Stimulated activated CD8-positive, alpha-beta memory T cell treated with anti-CD3 and anti-CD28 coated beads, Interleukin-7, amount 100 ng/mL, for 48 hours (primary cell): ENCODE results near the gene LCN9.

Experiments
- DNase-seq, 2 donors: peaks; one replicate each; pipeline ENCODE4 v3.0.0-alpha.2; 2020; ENCODE audit warnings: low read depth in 1 of 2; ENCODE audit errors: extremely low read depth in 1 of 2

LCN9 gene

GRCh38 chr9:135715056-135715595, 52.0 kb downstream of the LCN9 start:
- DNase-seq = no peak

DNA sequence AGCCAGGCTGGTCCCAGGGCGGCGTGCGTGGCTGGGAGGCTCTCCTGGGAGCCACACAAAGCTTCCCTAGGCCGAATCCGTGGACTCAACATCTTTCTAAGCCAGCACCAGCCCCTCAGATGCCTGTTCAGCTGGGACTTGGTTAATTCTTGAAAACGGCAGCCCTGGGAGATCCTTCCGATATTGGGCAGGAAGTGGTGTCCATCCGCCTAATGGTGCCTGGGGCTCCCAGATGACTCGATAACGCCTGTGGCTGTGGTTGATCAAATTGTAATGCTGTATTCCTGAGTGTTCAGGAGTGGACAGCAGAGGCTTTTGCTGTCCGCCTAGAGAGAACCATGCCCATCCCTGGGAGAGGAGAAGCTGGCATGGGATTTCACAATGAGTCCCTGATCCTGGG, 52.9 kb downstream of the LCN9 start:
- no peak for DNase-seq
